Endothelial cell of coronary artery (primary cell): Measurements from ENCODE around the gene UNC5CL. TPM values are rescaled to one million over a fixed set of nuclear protein-coding genes. Genes with fewer than 3 reads are reported as not detected.

Experiments used
- total RNA-seq: library from RNA; depleted of rRNA; stranded (reverse); fragments of >200 nt; gene quantifications from 2 replicates; pipeline ENCODE4 v1.2.3, GENCODE V29; 2014

UNC5CL gene, protein sequence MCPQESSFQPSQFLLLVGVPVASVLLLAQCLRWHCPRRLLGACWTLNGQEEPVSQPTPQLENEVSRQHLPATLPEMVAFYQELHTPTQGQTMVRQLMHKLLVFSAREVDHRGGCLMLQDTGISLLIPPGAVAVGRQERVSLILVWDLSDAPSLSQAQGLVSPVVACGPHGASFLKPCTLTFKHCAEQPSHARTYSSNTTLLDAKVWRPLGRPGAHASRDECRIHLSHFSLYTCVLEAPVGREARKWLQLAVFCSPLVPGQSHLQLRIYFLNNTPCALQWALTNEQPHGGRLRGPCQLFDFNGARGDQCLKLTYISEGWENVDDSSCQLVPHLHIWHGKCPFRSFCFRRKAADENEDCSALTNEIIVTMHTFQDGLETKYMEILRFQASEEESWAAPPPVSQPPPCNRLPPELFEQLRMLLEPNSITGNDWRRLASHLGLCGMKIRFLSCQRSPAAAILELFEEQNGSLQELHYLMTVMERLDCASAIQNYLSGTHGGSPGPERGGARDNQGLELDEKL
- under 0.01 TPM in 1 of 2 replicates, not detected in the other for total RNA-seq

DNA sequence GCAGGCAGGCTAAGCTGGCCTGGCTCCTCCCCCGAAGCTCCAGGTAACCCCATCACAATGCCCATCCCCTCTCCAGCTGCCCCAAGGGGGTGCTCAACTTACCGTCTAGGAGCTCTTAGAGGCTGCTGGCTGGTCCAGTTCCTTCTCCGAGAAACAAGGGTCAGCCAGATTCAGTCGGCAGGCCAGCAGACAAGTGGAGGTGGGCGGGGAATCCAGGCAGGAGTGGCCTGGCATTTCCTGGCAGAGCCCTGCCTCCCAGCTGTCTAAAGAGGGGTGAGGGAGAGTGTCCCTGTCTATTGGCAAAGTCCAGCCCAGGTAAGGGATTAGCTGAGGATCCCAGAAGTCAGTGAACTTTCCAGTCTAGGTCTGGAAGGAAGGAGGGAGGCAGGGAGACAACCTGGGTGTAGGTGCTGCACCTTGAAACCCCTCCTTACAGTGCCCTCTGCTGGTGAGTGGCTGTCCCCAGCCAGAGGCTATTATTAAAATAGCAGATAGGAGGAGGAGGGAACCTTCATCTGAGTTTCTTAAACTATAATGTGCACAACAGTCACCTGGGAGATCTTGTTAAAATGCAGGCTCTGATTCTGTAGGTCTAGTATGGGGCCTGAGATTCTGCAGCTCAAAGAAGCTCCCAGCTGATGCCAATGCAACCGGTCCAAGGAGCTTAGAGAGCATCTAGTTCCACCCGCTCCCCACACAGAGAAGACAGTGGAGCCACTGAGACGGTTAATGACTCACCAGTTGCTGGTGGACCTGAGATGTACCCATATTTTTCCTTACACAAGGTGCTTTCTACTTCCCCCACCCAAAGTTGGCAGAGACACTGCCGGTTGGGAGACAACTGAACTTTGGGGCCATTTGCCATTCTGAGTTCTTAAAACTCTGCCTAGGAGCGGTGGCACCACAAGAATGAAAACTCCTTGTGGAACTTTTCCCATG lies at the start of gene UNC5CL:
TSS of gene UNC5CL (minus strand) at position 162 of the 939 bp plus-strand sequence. CDS start 4,147 bp downstream, outside the sequence.

DNA sequence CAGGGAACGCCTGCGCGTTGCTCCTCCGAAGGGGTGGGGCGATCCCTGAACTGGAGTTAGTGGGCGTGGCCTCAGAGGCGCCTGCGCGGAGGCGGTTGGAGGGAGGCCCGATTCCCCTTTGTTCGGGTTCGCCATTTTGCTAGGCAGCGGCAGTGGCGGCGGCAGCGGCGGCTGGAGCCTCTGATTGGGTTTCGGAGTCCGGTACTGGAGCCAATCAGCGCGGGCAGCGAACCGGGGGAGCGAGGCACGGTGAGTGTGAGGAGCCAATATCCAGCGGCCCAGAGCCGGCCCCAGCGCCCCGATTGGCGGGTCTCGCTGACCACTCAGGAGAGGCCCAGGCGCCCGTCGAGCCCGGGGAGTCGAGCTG lies 33.8 kb upstream of the UNC5CL start, which contains the start of gene NFYA:
TSS of gene NFYA (plus strand) at position 139 of the 367 bp plus-strand sequence. CDS start 6,116 bp downstream, outside the sequence.

DNA sequence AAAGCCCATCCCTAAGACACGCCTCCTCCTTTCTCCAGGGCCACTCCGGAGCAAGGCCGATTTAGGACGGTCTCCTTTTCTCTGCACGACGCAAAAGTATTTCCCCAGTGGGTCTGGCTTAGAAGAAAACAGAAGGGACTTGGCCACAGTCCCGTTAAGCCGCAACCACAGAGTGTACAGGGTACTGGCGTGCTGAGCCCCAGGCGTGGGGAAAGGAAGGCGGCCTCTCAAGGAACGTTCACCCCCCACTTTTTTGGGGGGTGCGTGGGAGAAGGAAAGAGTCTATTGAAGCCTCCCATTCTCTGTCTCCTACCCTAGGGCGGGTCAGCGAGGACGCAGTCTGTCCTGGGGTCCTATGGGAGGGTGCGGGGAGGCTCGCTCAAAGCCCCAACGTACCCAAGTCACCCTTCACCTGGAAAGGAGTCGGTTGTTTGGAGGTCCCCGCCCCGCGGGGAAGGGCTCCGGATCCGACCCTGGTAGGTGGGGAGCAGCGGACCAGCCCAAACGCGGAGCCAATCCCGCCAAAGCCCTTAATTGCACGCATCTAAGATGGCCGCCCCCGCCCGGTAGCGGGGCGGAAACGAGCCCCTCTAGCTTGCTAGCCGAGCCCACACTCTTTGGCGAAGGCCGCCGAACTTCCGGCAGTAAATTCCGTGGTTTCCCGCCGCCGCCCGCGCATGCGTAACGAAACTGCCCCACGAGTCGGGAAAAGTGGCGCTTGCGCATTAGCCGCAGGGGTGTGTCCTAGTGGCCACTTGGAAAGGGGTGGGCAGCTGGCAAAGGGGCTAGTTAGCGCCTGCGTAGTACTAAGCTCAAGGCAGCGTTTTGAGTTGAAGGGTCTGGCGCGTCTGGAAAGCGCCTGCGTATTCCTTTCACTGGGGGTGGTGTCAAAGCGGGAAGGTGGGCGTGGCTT lies 33.2 kb upstream of the UNC5CL start, which contains the start of gene OARD1:
TSS of gene OARD1 (minus strand) at position 434 of the 913 bp plus-strand sequence. CDS start 722 bp downstream, outside the sequence.

DNA sequence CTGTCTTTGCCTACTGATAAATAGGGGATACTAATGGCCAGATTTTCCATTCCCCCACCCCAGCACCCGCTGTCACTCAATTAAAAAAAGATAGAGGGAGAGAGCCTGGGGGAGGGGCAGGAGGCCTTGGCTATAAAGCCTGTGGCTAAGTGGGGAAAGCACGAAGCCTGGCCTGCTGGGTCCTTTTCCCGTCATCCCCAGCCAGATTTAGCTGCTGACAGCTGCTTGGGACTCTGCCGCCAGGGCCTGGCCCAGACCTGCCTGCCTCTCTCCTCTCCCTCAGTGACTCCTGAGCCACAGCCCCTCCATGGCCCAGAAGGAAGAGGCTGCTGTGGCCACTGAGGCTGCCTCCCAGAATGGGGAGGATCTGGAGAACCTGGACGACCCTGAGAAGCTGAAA lies 14.0 kb upstream of the UNC5CL start, which contains the start of gene APOBEC2:
TSS of gene APOBEC2 (plus strand) at position 162 of the 400 bp plus-strand sequence. CDS start at position 308, 146 bp downstream.

DNA sequence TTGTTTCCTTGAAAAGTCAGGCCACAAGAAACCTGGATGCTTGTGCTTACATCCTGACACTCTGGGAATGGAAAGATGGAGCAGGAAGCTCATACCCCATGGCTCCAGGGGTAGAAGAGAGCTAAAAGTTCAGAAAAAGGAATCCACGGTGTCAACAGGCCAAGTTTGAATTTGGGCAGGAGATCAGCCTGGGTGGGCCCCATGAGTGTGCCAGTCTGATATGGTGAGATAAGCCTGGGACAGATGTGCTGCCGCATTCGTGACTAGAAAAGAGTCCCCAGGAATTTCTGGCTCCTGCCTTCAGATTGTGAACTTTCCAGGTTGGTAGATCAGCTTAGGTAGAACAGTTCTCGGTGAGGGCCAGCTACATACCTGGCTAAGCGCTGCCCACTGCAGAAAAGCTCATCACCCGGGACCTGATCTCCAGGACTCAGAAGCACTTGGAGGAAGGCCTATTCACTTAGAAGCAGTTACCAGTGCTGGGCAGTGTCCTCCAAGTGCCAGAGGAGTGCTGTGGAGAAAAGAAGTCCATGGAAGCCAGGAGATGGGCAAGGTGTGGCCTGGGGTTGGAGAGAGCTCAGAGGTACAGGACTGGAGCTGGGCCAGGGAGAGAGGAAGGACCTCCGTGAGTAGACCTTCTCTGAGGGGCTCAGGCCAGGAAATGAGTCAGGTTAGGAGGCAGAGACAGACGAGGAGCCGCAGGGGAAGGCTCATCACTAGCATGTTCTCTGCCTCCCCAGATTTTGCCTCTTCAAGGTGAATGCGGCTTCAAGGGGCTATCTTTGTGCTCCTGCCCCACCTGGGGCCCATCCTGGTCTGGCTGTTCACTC lies 3.4 kb upstream of the UNC5CL start, which contains the start of gene TSPO2:
TSS of gene TSPO2 (plus strand) at position 242 of the 830 bp plus-strand sequence. CDS start at position 761, 519 bp downstream.

Other genes starting within 250 kb of the UNC5CL start
- not detected in 2 replicates for gene TSPO2, start 3.2 kb upstream of the UNC5CL start, total RNA-seq
- not detected in 2 replicates for gene APOBEC2, start 14.0 kb upstream of the UNC5CL start, total RNA-seq
- gene OARD1, start 33.1 kb upstream of the UNC5CL start, total RNA-seq, result 8.8 and 11.2 TPM in 2 replicates
- gene NFYA, start 33.8 kb upstream of the UNC5CL start, total RNA-seq, result 13.7 and 17.9 TPM in 2 replicates
- gene TREML1, start 115.1 kb upstream of the UNC5CL start, total RNA-seq, result not detected in 2 replicates
- gene TREM2, start 123.9 kb upstream of the UNC5CL start, total RNA-seq, result not detected in 2 replicates
- gene TREML2, start 161.9 kb upstream of the UNC5CL start, total RNA-seq, result not detected in 2 replicates
- not detected in 2 replicates for gene TREML4, start 189.1 kb upstream of the UNC5CL start, total RNA-seq
- not detected in 2 replicates for gene TREM1, start 247.5 kb upstream of the UNC5CL start, total RNA-seq